NCI-H1436 (cell line): ENCODE results near the gene NEGR1.
"Not testable (repeated sequence)": the region's sequence is repeated elsewhere in the genome, so short reads cannot be mapped to it uniquely, and the experiment has no call there.

Experiments used
- DNase-seq: peaks from one replicate; lab custom pipeline; 2025; lab: John Stamatoyannopoulos, UW

The NEGR1 gene

GRCh38 chr1:71940261-71940660 lies 342.1 kb downstream of the NEGR1 start:
- DNase-seq: no peak

- DNase-seq: no peak
These were observed 351.8 kb downstream of the NEGR1 start for GRCh38 chr1:71930511-71930910.

- DNase-seq: no peak
These were observed 360.3 kb downstream of the NEGR1 start for GRCh38 chr1:71921935-71922559.

GRCh38 chr1:71921204-71921603 lies 361.1 kb downstream of the NEGR1 start:
- no peak for DNase-seq

- no peak for DNase-seq
These were observed 361.8 kb downstream of the NEGR1 start for GRCh38 chr1:71920556-71920955.

- peak; percentile 47 for DNase-seq
These were observed 362.4 kb downstream of the NEGR1 start for GRCh38 chr1:71919811-71920509.

GRCh38 chr1:71918630-71919029 lies 363.7 kb downstream of the NEGR1 start:
- DNase-seq: no peak

- no peak for DNase-seq
These were observed 365.4 kb downstream of the NEGR1 start for GRCh38 chr1:71916894-71917293.

- no peak for DNase-seq
These were observed 367.7 kb downstream of the NEGR1 start for GRCh38 chr1:71914626-71915025.

- DNase-seq: peak; percentile 24
These were observed 373.4 kb downstream of the NEGR1 start for GRCh38 chr1:71908871-71909390.

- DNase-seq: no peak
These were observed 374.0 kb downstream of the NEGR1 start for GRCh38 chr1:71908303-71908702.

- no peak for DNase-seq
These were observed 382.5 kb downstream of the NEGR1 start for GRCh38 chr1:71899881-71900280.

- DNase-seq: not testable (repeated sequence)
These were observed 394.2 kb downstream of the NEGR1 start for GRCh38 chr1:71888166-71888565.

GRCh38 chr1:71885171-71885570 lies 397.2 kb downstream of the NEGR1 start:
- peak; percentile 49 for DNase-seq

GRCh38 chr1:71882637-71883036 lies 399.7 kb downstream of the NEGR1 start:
- peak; percentile 25 for DNase-seq

- DNase-seq: no peak
These were observed 400.1 kb downstream of the NEGR1 start for GRCh38 chr1:71882226-71882625.

GRCh38 chr1:71881611-71882010 lies 400.7 kb downstream of the NEGR1 start:
- DNase-seq: no peak

GRCh38 chr1:71869326-71869725 lies 413.0 kb downstream of the NEGR1 start:
- DNase-seq: no peak

GRCh38 chr1:71862756-71863155 lies 419.6 kb downstream of the NEGR1 start:
- no peak for DNase-seq

- DNase-seq: no peak
These were observed 421.3 kb downstream of the NEGR1 start for GRCh38 chr1:71861022-71861421.

GRCh38 chr1:71859806-71860205 lies 422.5 kb downstream of the NEGR1 start:
- no peak for DNase-seq

GRCh38 chr1:71857862-71858261 lies 424.5 kb downstream of the NEGR1 start:
- DNase-seq: no peak

GRCh38 chr1:71853360-71853759 lies 429.0 kb downstream of the NEGR1 start:
- no peak for DNase-seq

- no peak for DNase-seq
These were observed 431.4 kb downstream of the NEGR1 start for GRCh38 chr1:71850936-71851335.
